GM12865 (cell line): ENCODE data around the gene MAN2B1.
A peak's percentile ranks its signal among the peaks of the same experiment; 100 is the strongest.
"Not testable (repeated sequence)": the region's sequence is repeated elsewhere in the genome, so short reads cannot be mapped to it uniquely, and the experiment has no call there.

Source experiments
- DNase-seq: peaks from one replicate; pipeline ENCODE4 v3.0.0; 2010; ENCODE audit warnings: low read depth
- H3K4me3 ChIP-seq: 2 replicates; pipeline ENCODE4 v1.5.1; 2011; ENCODE audit warnings: mild to moderate bottlenecking, low read depth, low read length, control low read depth
- CTCF ChIP-seq: IDR thresholded peaks from 2 replicates; pipeline ENCODE4 v1.5.1; 2011; ENCODE audit warnings: low read length, control low read depth, low read depth, inconsistent platforms; ENCODE audit not compliant: insufficient read depth; ENCODE audit errors: missing control alignments

The MAN2B1 gene

GRCh38 chr19:12629215-12629614, 37.3 kb downstream of the MAN2B1 start:
- no peak overlapping the region for H3K4me3 ChIP-seq
- DNase-seq, result no peak
- TF ChIP-seq CTCF, result no peak

- H3K4me3 ChIP-seq, result no peak overlapping the region
- no peak for TF ChIP-seq CTCF
- peak; percentile 39 for DNase-seq
Measured at GRCh38 chr19:12628040-12629022, 38.2 kb downstream of the MAN2B1 start.

- DNase-seq, result no peak
- H3K4me3 ChIP-seq, result no peak overlapping the region
- no peak for TF ChIP-seq CTCF
Measured at GRCh38 chr19:12626958-12627357, 39.6 kb downstream of the MAN2B1 start.

GRCh38 chr19:12623361-12624031, 43.0 kb downstream of the MAN2B1 start:
- no peak overlapping the region for H3K4me3 ChIP-seq
- no peak for TF ChIP-seq CTCF
- DNase-seq, result no peak

- DNase-seq, result not testable (repeated sequence)
Measured at GRCh38 chr19:12621253-12622024, 45.1 kb downstream of the MAN2B1 start.

GRCh38 chr19:12617646-12618045, 48.9 kb downstream of the MAN2B1 start:
- H3K4me3 ChIP-seq, result no peak overlapping the region
- DNase-seq, result no peak
- no peak for TF ChIP-seq CTCF

More at GRCh38 chr19:12621253-12622024, 45.1 kb downstream of the MAN2B1 start:
- H3K4me3 ChIP-seq, result not testable (repeated sequence)

- peak overlapping the region; percentile 72 for H3K4me3 ChIP-seq
- no peak for DNase-seq
- no peak for TF ChIP-seq CTCF
Measured at GRCh38 chr19:12611361-12611699, 55.2 kb downstream of the MAN2B1 start.
